Activated CD8-positive, alpha-beta memory T cell treated with anti-CD3 and anti-CD28 coated beads, Interleukin-2, amount 50 U/mL, for 48 hours (primary cell): ENCODE measurements around the gene ARAP1.

Experiments
- DNase-seq: peaks from one replicate; pipeline ENCODE4 v3.0.0-alpha.2; 2020

The ARAP1 gene

GRCh38 chr11:72721689-72722049, 30.5 kb downstream of the ARAP1 start:
- peak; percentile 69 for DNase-seq

GRCh38 chr11:72721276-72721675, 30.9 kb downstream of the ARAP1 start:
- no peak for DNase-seq

GRCh38 chr11:72720784-72721183, 31.4 kb downstream of the ARAP1 start:
- no peak for DNase-seq

GRCh38 chr11:72720047-72720446, 32.2 kb downstream of the ARAP1 start:
- DNase-seq: no peak

GRCh38 chr11:72719551-72719950, 32.7 kb downstream of the ARAP1 start:
- DNase-seq: no peak

- no peak for DNase-seq
These were observed 33.1 kb downstream of the ARAP1 start for GRCh38 chr11:72719144-72719543.

GRCh38 chr11:72718101-72718501, 34.1 kb downstream of the ARAP1 start:
- DNase-seq: no peak

- no peak for DNase-seq
These were observed 35.3 kb downstream of the ARAP1 start for GRCh38 chr11:72716788-72717435.

GRCh38 chr11:72716290-72716689, 35.9 kb downstream of the ARAP1 start:
- no peak for DNase-seq

- DNase-seq: no peak
These were observed 39.4 kb downstream of the ARAP1 start for GRCh38 chr11:72712841-72713240.

GRCh38 chr11:72712168-72712751, 39.9 kb downstream of the ARAP1 start:
- DNase-seq: no peak

- DNase-seq: no peak
These were observed 41.1 kb downstream of the ARAP1 start for GRCh38 chr11:72711141-72711540.

- no peak for DNase-seq
These were observed 41.9 kb downstream of the ARAP1 start for GRCh38 chr11:72710278-72710677.

GRCh38 chr11:72709478-72710238, 42.5 kb downstream of the ARAP1 start:
- no peak for DNase-seq

- DNase-seq: no peak
These were observed 45.2 kb downstream of the ARAP1 start for GRCh38 chr11:72707032-72707431.

GRCh38 chr11:72706579-72706978, 45.6 kb downstream of the ARAP1 start:
- DNase-seq: no peak

GRCh38 chr11:72705442-72706365, 46.5 kb downstream of the ARAP1 start:
- DNase-seq: no peak

GRCh38 chr11:72704783-72705265, 47.4 kb downstream of the ARAP1 start:
- no peak for DNase-seq

- no peak for DNase-seq
These were observed 48.0 kb downstream of the ARAP1 start for GRCh38 chr11:72704028-72704782.

GRCh38 chr11:72703267-72704008, 48.8 kb downstream of the ARAP1 start:
- no peak for DNase-seq

- DNase-seq: no peak
These were observed 49.5 kb downstream of the ARAP1 start for GRCh38 chr11:72702577-72703241.
